ENCODE measurements around the gene CCR6. TPM values are rescaled to one million over a fixed set of nuclear protein-coding genes. Genes with fewer than 3 reads are reported as not detected.

Gene CCR6
- total RNA-seq, 1 donor from 2014 or later, result not detected

DNA sequence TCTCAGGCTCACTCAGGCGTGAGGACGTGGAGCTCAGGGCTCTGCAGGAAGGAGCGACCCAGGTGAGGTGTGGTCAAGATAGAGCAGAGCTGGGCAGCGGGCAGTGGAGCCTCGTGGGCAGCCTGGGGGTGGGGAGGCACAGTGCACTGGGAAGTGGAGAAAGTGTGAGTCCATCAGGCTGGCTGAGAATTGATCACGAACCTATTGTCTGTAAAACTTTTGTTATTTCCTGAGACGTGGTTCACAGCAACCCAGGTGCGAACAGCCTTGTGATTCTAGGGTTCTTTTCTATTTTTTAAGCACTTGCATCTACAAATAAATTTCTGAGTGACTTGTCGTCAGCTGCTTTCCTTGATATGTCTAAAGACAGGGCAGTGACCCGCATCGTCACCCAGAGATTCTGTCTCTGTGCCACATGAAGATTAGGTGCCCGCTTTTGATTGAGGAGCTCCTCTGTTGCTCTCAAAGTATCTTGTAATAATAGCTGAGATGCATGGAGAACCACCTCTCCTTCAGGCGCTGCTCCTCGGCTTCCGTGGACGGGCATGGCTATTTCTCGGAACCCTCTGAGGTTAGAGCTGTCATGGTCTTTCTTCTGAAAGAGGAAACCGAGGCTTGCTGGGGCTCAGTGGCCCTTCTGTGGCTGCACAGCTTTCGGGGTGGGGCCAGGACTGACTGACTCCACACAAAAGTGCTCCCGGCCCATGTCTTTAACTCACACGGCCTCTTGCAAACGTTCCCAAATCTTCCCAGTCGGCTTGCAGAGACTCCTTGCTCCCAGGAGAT is 662 bp upstream of the CCR6 start:
- Mint-ChIP-seq H3K4me3 (no peak overlapping the region), H3K27me3 (no peaks in the 10 kb centered on the region), H3K36me3 (no peaks in the 10 kb centered on the region), H3K27ac (no peak overlapping the region), H3K4me1 (ENCODE audit: unreplicated experiment) (no peaks in the 10 kb centered on the region), H3K9me3 (peaks cover 4% of the 10 kb centered on the region)
- DNase-seq (ENCODE audit: extremely low spot score, unreplicated experiment), result no peak
- TF ChIP-seq, protein P1, sequence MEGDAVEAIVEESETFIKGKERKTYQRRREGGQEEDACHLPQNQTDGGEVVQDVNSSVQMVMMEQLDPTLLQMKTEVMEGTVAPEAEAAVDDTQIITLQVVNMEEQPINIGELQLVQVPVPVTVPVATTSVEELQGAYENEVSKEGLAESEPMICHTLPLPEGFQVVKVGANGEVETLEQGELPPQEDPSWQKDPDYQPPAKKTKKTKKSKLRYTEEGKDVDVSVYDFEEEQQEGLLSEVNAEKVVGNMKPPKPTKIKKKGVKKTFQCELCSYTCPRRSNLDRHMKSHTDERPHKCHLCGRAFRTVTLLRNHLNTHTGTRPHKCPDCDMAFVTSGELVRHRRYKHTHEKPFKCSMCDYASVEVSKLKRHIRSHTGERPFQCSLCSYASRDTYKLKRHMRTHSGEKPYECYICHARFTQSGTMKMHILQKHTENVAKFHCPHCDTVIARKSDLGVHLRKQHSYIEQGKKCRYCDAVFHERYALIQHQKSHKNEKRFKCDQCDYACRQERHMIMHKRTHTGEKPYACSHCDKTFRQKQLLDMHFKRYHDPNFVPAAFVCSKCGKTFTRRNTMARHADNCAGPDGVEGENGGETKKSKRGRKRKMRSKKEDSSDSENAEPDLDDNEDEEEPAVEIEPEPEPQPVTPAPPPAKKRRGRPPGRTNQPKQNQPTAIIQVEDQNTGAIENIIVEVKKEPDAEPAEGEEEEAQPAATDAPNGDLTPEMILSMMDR (conservative IDR thresholded peaks at IDR 0.05), result no peak

DNA sequence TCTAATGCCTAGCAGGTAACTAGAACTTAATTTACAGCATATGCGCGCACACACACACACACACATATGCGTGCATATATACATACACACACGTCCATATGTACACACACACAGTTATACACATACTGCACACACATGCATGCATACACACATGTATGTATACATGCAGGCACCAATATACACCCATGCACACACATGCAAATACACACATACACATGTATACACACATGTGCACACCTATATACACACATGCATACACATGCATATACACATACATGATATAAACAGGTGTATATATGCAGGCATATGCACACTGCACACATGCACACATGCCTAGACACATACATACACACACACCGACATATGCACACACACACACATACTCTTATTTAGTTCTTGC is 1.9 kb downstream of the CCR6 start:
- Mint-ChIP-seq H3K9me3 (peaks cover 4% of the 10 kb centered on the region), H3K27me3 (no peaks in the 10 kb centered on the region), H3K27ac (no peak overlapping the region), H3K4me1 (ENCODE audit: unreplicated experiment) (no peaks in the 10 kb centered on the region), H3K4me3 (no peak overlapping the region), H3K36me3 (no peaks in the 10 kb centered on the region)
- TF ChIP-seq, protein P1 (conservative IDR thresholded peaks at IDR 0.05), result no peak
- no peak for DNase-seq (ENCODE audit: extremely low spot score, unreplicated experiment)

DNA sequence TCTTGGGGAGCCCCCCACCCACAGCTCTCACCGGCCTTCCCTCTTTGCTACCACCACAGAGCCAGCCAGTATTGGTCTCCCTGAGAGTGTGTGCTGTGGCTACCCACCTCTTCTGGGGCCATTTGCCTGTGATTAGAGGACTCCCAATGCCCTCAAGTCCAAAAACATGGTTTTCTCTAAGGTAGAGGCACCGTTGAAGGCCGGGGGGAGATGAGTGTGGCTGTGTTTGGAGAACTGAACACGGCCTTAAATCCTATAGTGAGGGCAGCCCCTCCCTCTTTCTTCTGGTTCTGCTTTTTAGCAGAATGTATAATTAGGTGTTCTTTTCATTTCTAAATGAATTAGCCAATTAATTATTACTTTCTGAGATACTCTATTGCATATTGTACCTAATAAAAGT is 2.5 kb downstream of the CCR6 start:
- TF ChIP-seq, protein P1 (conservative IDR thresholded peaks at IDR 0.05), result no peak
- no peaks in the 10 kb centered on the region for H3K27me3 Mint-ChIP-seq

DNA sequence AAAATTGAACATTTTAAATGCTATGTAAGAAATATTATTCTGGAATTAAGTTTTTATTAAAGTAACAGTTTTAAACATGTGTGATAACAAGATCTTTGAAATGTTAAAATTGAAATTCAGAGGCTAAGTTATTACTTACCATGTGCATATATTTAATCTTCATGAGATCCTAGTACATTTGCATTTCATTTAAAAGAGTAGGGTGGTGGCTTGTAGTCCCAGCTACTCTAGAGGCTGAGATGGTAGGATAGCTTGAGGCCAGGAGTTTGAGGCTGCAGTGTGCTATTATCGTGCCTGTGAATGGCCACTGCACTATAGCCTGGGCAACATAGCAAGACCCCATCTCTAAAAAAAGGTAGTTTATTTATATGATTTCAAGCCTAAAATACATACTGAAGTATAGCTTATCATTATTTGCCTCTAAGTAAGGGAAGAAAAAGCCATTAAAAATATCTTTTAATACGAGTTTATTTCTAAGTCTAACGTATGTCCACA is 3.0 kb downstream of the CCR6 start:
- Mint-ChIP-seq H3K27me3 (no peaks in the 10 kb centered on the region), H3K4me3 (no peak overlapping the region), H3K27ac (no peak overlapping the region), H3K4me1 (ENCODE audit: unreplicated experiment) (no peaks in the 10 kb centered on the region), H3K9me3 (no peaks in the 10 kb centered on the region), H3K36me3 (no peaks in the 10 kb centered on the region)
- TF ChIP-seq, protein P1 (conservative IDR thresholded peaks at IDR 0.05), result no peak
- no peak for DNase-seq (ENCODE audit: extremely low spot score, unreplicated experiment)

More for the DNA sequence above, 2.5 kb downstream of the CCR6 start:
- no peak for DNase-seq (ENCODE audit: extremely low spot score, unreplicated experiment)
- Mint-ChIP-seq H3K4me1 (ENCODE audit: unreplicated experiment) (no peaks in the 10 kb centered on the region), H3K27ac (no peak overlapping the region), H3K4me3 (no peak overlapping the region), H3K36me3 (no peaks in the 10 kb centered on the region), H3K9me3 (peaks cover 4% of the 10 kb centered on the region)

DNA sequence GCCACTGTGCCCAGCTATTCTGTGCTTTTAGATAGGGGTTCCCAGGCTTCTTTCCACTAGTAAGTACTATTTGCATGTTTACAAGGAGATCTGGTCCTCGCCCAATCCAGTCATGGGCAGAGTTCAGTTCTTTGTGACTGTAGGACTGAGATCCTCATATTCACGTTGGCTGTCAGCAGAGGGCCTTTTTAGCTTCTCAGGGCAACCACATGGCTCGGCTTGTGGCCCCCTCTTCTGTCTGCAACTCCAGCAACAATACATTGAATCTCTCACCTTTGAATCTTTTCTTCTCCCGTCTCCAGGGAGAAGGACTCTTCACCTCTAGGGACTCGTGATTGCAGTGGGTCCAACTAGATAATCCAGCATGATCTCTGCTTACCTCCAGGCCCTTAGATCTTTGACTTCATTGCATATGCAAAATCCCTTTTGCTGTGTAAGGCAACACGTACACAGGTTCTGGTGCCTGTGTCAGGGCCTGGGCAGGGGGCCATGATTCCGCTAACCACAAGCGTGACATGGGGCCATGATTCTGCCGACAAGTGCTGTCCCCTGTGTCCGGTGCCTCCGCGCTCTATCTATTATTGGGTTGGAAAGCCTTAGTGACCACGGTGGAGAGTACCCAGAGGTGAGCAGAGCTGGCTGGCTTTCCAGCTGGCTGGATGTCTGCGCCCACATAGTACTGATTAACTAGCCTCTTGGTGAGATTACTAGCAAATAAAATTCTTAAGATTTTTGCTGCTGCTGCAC is 5.1 kb downstream of the CCR6 start:
- H3K27ac Mint-ChIP-seq, result no peak overlapping the region
- no peaks in the 10 kb centered on the region for H3K4me1 Mint-ChIP-seq (ENCODE audit: unreplicated experiment)
- no peaks in the 10 kb centered on the region for H3K9me3 Mint-ChIP-seq
- H3K36me3 Mint-ChIP-seq, result no peaks in the 10 kb centered on the region
- no peak overlapping the region for H3K4me3 Mint-ChIP-seq
- no peak for DNase-seq (ENCODE audit: extremely low spot score, unreplicated experiment)
- H3K27me3 Mint-ChIP-seq, result no peaks in the 10 kb centered on the region
- TF ChIP-seq, protein P1 (conservative IDR thresholded peaks at IDR 0.05), result no peak
